GM18519 (cell line): ENCODE data around the gene VPS16.

ENCODE experiments used
- ATAC-seq: cut with Tn5 transposase; IDR thresholded peaks from one replicate; pipeline ENCODE4 v1.9.1; 2021; ENCODE audit warnings: mild to moderate bottlenecking, moderate library complexity; ENCODE audit not compliant: unreplicated experiment, low FRiP score

The VPS16 gene

GRCh38 chr20:2833761-2834160, 6.8 kb upstream of the VPS16 start:
- no peak for ATAC-seq

- no peak for ATAC-seq
Measured at GRCh38 chr20:2834401-2835110, 6.0 kb upstream of the VPS16 start.

GRCh38 chr20:2835331-2835796, 5.2 kb upstream of the VPS16 start:
- ATAC-seq, result no peak

- ATAC-seq, result no peak
Measured at GRCh38 chr20:2836035-2836434, 4.5 kb upstream of the VPS16 start.

DNA sequence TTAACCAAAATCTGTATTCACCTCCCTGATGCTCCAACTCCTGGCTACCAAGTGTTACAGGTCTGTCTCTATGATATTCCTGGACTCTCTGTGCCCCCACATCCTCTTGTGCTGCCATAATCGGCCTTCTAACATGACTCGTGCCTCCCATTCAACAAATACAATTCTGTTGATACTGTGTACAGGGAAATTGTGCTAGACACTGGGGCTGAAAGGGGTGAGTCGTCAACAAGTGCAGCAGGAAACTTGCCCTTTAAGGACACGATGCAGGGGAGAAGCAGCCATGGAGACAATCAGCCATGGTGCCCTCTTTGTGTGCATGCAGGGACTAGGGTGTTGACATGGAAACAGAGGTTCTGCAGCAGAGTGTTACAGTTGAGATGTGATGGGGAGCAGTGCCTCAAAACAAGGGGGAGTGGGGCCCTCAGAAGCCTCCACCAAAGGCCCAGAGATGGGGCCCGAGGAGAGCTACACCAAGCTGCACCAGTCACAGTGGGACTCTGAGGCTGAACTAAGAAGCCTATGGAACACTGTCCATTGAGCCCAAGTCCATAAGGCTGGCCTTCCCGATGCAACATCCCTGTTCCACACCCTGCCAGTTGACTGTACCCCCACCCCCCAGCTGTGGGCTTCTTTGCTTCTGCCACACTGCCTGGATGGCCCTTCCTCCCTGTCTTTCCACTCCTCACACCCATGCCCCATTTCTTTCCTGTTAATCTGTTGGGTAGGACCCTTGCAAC, 3.2 kb upstream of the VPS16 start:
- no peak for ATAC-seq

- ATAC-seq, result no peak
Measured at GRCh38 chr20:2838170-2838797, 2.3 kb upstream of the VPS16 start.

DNA sequence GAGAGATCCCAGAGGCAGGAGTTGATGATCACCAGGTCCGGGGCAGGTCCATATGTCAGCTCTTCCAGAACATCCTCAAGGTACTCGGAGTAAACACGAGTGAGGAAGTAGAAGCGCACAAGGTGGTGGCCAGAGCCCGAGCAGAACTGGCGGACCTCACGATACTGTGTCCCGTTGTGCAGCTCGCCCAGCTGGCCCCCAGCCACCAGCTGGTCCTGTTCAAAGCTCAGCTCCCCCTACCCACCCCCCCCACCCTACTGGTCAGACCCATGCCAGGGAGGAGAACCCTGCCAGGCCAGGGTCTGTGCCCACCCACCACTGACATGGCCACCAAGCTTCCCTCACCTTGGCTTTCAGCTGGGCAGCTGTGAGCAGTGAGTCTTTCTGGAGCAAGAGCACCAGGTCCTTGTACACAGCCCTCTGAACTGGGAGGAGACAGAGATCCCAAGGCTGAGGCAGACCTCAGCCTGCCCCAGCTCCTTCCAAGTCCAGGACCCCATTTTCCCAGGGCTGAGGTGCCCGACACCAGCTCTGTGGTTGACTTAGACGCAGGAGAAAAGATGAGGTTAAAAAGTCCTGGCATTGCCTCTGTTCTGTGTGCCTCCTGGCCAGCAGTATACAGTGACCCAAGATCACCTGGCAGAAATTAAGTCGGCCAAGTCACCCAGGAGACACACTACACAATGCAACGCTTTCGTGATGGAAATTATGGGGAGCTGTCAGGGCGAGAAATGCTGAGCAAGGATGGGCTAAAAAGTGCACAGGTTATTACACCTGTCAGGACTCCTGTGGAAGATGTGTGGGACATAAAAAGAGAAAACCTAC, 1.5 kb upstream of the VPS16 start:
- ATAC-seq, result no peak

DNA sequence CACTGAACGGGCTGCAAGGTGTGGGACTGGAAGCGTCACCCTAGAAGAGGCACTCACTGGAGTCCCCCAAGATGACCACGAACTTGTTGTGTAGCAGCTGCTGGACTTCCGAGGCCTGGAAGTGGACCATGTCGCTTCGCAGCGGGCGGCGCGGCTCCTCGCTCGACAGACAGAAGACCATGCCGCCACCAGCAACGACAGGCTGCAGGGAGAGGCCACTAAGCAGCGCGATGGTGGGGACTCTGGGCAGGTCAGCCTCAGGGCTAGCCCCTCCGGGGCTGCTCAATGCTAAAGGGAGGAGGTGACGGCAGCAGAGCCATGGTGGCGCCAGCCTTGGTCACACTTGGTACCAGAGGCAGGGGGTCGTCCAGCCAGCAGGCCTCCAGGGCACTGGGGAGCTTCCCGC, 810 bp upstream of the VPS16 start:
- no peak for ATAC-seq

DNA sequence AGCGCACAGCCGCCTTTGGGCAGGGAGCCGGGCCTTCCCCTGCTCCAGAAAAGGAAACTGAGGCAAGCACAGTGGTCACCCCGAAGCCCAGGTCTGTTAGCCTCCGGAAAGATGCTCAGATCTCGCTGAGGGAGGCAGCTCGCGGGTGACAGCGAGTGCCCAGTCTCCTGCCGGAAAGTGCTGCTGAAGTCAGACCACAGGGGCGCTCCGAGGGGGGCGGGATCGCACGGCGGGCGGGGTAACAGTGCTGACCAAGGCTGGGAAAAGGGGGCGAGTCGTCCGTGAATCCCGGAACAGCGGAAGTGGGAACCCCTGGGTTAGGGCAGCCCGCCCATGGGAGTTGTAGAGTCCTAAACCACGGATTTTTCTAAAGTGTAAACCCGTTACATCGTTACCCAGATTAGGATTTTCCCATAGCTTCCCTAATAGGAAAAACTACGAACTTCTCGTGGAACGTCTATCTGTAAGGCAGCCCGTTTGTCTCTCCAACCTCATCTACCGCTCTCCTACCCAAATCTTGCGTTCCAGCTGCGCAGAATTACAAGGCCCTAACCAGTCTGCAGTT, 504 bp downstream of the VPS16 start:
- peak; percentile 28 for ATAC-seq

DNA sequence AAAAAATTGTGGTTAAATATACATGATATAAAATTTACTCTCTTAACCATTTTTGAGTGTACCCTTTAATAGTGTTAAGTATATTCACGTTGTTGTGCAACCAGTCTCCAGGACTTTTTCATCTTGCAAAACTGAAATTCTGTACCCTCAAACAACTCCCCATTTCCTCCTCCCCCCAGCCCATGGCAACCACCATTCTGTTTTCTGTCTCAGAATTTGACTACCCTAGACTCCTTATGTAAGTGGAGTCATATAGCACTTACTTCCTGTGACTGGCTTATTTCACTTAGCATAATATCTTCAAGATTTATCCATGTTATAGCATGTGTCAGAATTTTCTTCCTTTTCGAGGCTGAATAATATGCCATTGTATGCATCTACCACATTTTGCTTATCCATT, 5.1 kb downstream of the VPS16 start:
- no peak for ATAC-seq

DNA sequence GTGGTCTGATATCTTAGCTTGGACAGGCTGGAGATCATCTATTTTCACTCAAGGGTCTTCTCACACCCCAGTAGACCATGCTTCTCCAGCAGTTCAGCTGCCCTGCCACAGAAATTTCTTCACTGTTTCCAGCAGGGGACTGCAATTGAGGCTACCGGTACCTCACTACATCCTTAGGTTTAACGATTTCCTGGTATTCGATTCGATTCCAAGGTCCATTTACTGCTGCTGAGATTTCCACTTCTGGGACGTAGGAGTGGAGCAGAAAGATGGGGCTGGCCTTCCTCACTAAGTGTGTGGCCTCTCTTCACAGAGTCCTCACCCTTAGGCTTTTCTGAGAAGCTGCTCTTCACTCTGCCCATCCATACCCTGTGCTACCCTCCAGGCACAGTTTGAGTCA, 6.2 kb downstream of the VPS16 start:
- ATAC-seq, result no peak

DNA sequence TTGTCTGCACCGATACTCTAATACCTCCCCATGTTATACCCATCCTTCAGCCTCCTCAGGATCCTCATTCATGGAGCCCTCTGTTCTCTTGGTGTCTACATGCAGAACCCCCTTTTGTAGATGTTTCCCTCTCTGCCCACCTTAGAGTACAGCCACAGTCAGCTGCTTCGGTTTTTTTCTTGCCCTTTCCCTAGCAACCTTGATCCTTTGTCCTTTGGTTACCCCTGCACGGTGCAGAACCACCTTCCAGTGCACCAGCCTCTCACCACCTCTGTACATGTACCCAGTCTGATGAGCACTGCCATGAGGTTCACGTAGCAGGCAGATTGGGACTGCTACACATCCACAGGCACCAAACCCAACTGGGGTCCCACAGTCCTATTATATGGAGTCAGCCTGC, 7.3 kb downstream of the VPS16 start:
- no peak for ATAC-seq

DNA sequence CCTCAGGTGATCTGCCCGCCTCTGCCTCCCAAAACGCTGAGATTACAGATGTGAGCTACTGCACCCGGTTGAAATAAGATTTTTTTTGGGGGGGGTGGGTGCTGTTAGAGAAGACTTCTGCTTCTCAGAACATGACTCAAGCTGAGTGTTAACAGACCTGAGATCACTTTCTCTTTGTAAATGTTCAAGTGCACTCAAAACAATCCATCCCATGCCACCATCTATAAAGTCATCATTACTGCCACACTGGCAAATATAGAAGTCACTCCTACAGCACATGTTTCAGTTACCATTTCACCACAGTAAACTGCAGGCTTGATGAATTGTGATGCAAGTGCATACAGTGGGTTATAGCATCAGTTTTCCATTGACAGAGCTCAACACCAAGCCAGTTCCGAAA, 9.0 kb downstream of the VPS16 start:
- no peak for ATAC-seq

GRCh38 chr20:2851086-2851485, 10.5 kb downstream of the VPS16 start:
- no peak for ATAC-seq

GRCh38 chr20:2858591-2858990, 18.0 kb downstream of the VPS16 start:
- ATAC-seq, result no peak

- no peak for ATAC-seq
Measured at GRCh38 chr20:2859330-2860121, 19.0 kb downstream of the VPS16 start.

GRCh38 chr20:2864626-2865025, 24.1 kb downstream of the VPS16 start:
- ATAC-seq, result no peak

GRCh38 chr20:2865101-2865500, 24.6 kb downstream of the VPS16 start:
- no peak for ATAC-seq

- ATAC-seq, result no peak
Measured at GRCh38 chr20:2865630-2866029, 25.1 kb downstream of the VPS16 start.

GRCh38 chr20:2866236-2866635, 25.7 kb downstream of the VPS16 start:
- ATAC-seq, result no peak
